Panc1 (cell line): Measurements from ENCODE around the gene SEMA4A. TPM values are rescaled to one million over a fixed set of nuclear protein-coding genes. Genes with fewer than 3 reads are reported as not detected.
A peak's percentile ranks its signal among the peaks of the same experiment; 100 is the strongest.

Source experiments
- ATAC-seq: fragments of 200-7000 bp; cut with Tn5 transposase; 2 replicates; pipeline ENCODE4 v1.9.1; 2020; ENCODE audit warnings: mild to moderate bottlenecking, moderate library complexity
- BruUV-seq: library from RNA; stranded (reverse); fragments of 400-500 nt; replicated peaks from 2 replicates; lab custom pipeline; 2021; lab: Mats Ljungman, UMichigan
- CTCF ChIA-PET: fragments of 300-600 bp; sonication (Branson Sonifier 250); formaldehyde crosslinking; loops from one replicate; lab custom pipeline; 2022; ENCODE audit warnings: antibody characterized with exemption; lab: Charles Lee
- POLR2A ChIA-PET: fragments of 300-600 bp; sonication (Branson Sonifier 250); formaldehyde crosslinking; loops from one replicate; lab custom pipeline; 2022; ENCODE audit warnings: antibody characterized with exemption; lab: Charles Lee
- DNase-seq: peaks from one replicate; pipeline ENCODE4 v3.0.0-alpha.2; 2010; ENCODE audit warnings: low read depth, low spot score
- H3K27ac ChIP-seq: 2 replicates; pipeline ENCODE4 v1.5.1; 2011; ENCODE audit warnings: mild to moderate bottlenecking, low read length, inconsistent platforms
- H3K27me3 ChIP-seq: fragments of 200-500 bp; sonication (Bioruptor generic); 2 replicates; pipeline ENCODE4 v1.6.0; 2014; ENCODE audit warnings: low read length, inconsistent platforms; ENCODE audit not compliant: control insufficient read depth, insufficient read depth
- H3K36me3 ChIP-seq: fragments of 200-500 bp; sonication (Bioruptor generic); 2 replicates; pipeline ENCODE4 v1.5.1; 2014; ENCODE audit warnings: inconsistent platforms, mild to moderate bottlenecking, low read length, moderate library complexity; ENCODE audit not compliant: control insufficient read depth, insufficient read depth
- H3K4me1 ChIP-seq: 2 replicates; pipeline ENCODE4 v1.5.1; 2011; ENCODE audit warnings: inconsistent platforms, mild to moderate bottlenecking, low read length, moderate library complexity; ENCODE audit not compliant: control insufficient read depth, insufficient read depth
- H3K4me3 ChIP-seq, 2 experiments: 2 replicates each; pipeline ENCODE4 v1.5.1; 2011 to 2012; ENCODE audit warnings: low read depth in 2 of 2, low read length in 2 of 2, mild to moderate bottlenecking in 2 of 2, inconsistent platforms in 1 of 2, moderate library complexity in 1 of 2
- H3K9me3 ChIP-seq: fragments of 200-500 bp; sonication (Bioruptor generic); 2 replicates; pipeline ENCODE4 v1.5.1; 2014; ENCODE audit warnings: low read depth, mild to moderate bottlenecking, inconsistent platforms, low read length, moderate library complexity; ENCODE audit not compliant: control insufficient read depth, insufficient read depth
- CTCF ChIP-seq: fragments of 450-650 bp; IDR thresholded peaks from 2 replicates; pipeline ENCODE4 v1.5.1; 2017; ENCODE audit warnings: mild to moderate bottlenecking
- POLR2AphosphoS5 ChIP-seq: IDR thresholded peaks from 2 replicates; pipeline ENCODE4 v1.6.1; 2012; ENCODE audit warnings: mild to moderate bottlenecking, low read depth, low read length, moderate library complexity
- REST ChIP-seq, 2 experiments: IDR thresholded peaks; 2 replicates each; pipeline ENCODE4 v1.6.1; 2011 to 2012; ENCODE audit warnings: low read depth in 2 of 2, control low read depth in 1 of 2, low read length in 1 of 2, mild to moderate bottlenecking in 1 of 2, moderate library complexity in 1 of 2; ENCODE audit not compliant: insufficient read depth in 1 of 2
- TCF7L2 ChIP-seq: IDR thresholded peaks from 2 replicates; pipeline ENCODE4 v1.6.1; 2011; ENCODE audit warnings: mild to moderate bottlenecking, low read depth, low read length, inconsistent platforms
- in situ Hi-C: cut with HindIII; loops from 2 replicates; pipeline ENCODE4 v1.10.0; 2016; ENCODE audit warnings: low sequenced_read_pairs, low pct_unique_long_range_greater_than_20kb
- intact Hi-C: fragments of 100-400 bp; cut with micrococcal nuclease; formaldehyde crosslinking; loops from one replicate; pipeline ENCODE4 v1.10.0; 2022; ENCODE audit not compliant: unreplicated experiment
- total RNA-seq: library from RNA; stranded (reverse); gene quantifications from one replicate; pipeline ENCODE4 v1.2.1, GENCODE V29; 2021; ENCODE audit not compliant: unreplicated experiment

SEMA4A gene
- total RNA-seq, 1 experiment from 2014 or later: 0.21 TPM

GRCh38 chr1:156122519-156123355 is 30.6 kb upstream of the SEMA4A start:
- Histone ChIP-seq H3K36me3 (peaks cover 2% of the 10 kb centered on the region; the same call in 1 of the 2 replicates), H3K27ac (peak overlapping the region; percentile 95), H3K27me3 (no peaks in the 10 kb centered on the region), H3K4me1 (peaks cover 90% of the 10 kb centered on the region), H3K9me3 (no peaks in the 10 kb centered on the region), H3K4me3 (peak overlapping the region; percentile 19 to 58)
- no peak for TF ChIP-seq TCF7L2
- peak; percentile 58; the same call in 1 of the 2 replicates for TF ChIP-seq POLR2AphosphoS5
- ATAC-seq (peak; percentile 49), DNase-seq (peak; percentile 87)
- in situ Hi-C loops: no loop called here
- BruUV-seq: no TSS peak
- intact Hi-C loops: no loop called here
- POLR2A ChIA-PET: interaction anchor here (0.5 to 0.9 kb wide), 2 partner anchors 11 to 18 kb away, joined by 3 to 7 read pairs; no protein-coding TSS in a partner anchor
- CTCF ChIA-PET: interaction anchor here (0.6 to 1.1 kb wide), 4 partner anchors 24 to 102 kb away, joined by 3 to 7 read pairs (median 4); no protein-coding TSS in a partner anchor

GRCh38 chr1:156123356-156124196 is 29.8 kb upstream of the SEMA4A start:
- DNase-seq (peak; percentile 88), ATAC-seq (peak; percentile 54)
- Histone ChIP-seq H3K27me3 (no peaks in the 10 kb centered on the region), H3K27ac (peak overlapping the region; percentile 95), H3K4me1 (peaks cover 92% of the 10 kb centered on the region), H3K4me3 (peak overlapping the region; percentile 19 to 58; a peak in 3 of 4 replicates), H3K9me3 (no peaks in the 10 kb centered on the region), H3K36me3 (peaks cover 2% of the 10 kb centered on the region; the same call in 1 of the 2 replicates)
- no TSS peak for BruUV-seq
- ChIA-PET CTCF (interaction anchor here (0.6 to 1.1 kb wide), 2 partner anchors 25 to 31 kb away, joined by 3 to 7 read pairs; no protein-coding TSS in a partner anchor), POLR2A (interaction anchor here (0.5 to 0.9 kb wide), 2 partner anchors 10 to 19 kb away, joined by 3 to 7 read pairs; no protein-coding TSS in a partner anchor)
- intact Hi-C loops (no loop called here), in situ Hi-C loops (no loop called here)
- TF ChIP-seq POLR2AphosphoS5 (0 out of 2 replicates have a peak, but pooled peaks have one; percentile 1), CTCF (peak; percentile 71), REST (IDR thresholded peaks at IDR 0.05; ENCODE audit: insufficient read depth in 1 of 2, low read depth in 2 of 2, low read length in 1 of 2) (no peak), TCF7L2 (no peak)
